A673 (cell line): ENCODE measurements around the gene GSE1.

Experiments
- CTCF ChIP-seq: fragments of 300-800, 200-600 bp; sonication (generic); conservative IDR thresholded peaks from 2 replicates; pipeline ENCODE4 v1.5.1; 2017; ENCODE audit warnings: low read depth, mild to moderate bottlenecking, antibody characterized with exemption, low read length, moderate library complexity, mixed read lengths
- EZH2 ChIP-seq: fragments of 200-600 bp; sonication (generic); IDR thresholded peaks from 2 replicates; pipeline ENCODE4 v1.6.1; 2017; ENCODE audit warnings: borderline replicate concordance, low read depth, mild to moderate bottlenecking, mixed read lengths, antibody characterized with exemption, low read length; ENCODE audit not compliant: poor library complexity, severe bottlenecking

GRCh38 chr16:85640254-85640558, 27.1 kb downstream of the GSE1 start:
- no peak for TF ChIP-seq CTCF
- no peak for TF ChIP-seq EZH2
